ENCODE measurements around the gene RBM3. TPM values are rescaled to one million over a fixed set of nuclear protein-coding genes. Genes with fewer than 3 reads are reported as not detected.

RBM3 gene
- total RNA-seq, 1 experiment from 2014 or later: 528 TPM

DNA sequence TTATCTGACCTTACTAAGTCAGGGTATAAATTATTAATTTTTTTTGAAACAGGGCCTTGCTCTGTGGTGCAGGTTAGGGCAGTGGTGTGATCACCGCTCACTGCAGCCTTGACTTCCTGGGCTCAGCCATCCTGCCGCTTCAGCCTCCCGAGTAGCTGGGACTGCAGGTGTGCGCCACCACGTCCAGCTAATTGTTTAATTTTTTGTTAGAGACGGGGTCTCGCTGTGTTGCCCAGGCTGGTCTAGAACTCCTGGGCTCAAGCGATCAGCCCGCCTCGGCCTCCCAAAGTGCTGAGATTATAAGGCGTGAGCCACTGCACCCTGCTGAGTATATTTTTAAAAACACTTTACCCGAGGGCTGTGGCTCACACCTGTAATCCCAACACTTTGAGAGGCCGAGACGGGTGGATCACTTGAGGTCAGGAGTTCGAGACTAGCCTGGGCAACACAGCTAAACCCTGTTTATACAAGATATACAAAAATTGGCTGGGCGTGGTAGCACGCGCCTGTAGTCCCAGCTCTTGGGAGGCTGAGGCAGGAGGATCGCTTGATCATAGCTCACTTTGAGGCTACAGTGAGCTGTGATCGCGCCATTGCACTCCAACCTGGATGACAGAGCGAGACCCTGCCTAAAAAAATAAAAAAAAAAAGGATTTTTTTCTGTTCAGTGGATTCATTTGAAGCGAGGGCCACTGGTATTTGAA, 35.5 kb upstream of the RBM3 start:
- CTCF ChIA-PET: no interaction called here
- Histone ChIP-seq H3K27me3 (ENCODE audit: control insufficient read depth, insufficient read depth, low read length) (no peaks in the 10 kb centered on the region), H3K4me1 (ENCODE audit: control insufficient read depth, insufficient read depth, low read length) (peaks cover 4% of the 10 kb centered on the region; the same call in 1 of the 2 replicates), H3K36me3 (ENCODE audit: control insufficient read depth, insufficient read depth, low read length) (no peaks in the 10 kb centered on the region; the same call in 1 of the 2 replicates), H3K9me3 (ENCODE audit: control insufficient read depth, insufficient read depth, low read depth, low read length) (no peaks in the 10 kb centered on the region), H3K27ac (ENCODE audit: low read length) (peak overlapping the region; percentile 82), H3K4me3 (ENCODE audit: low read depth in 2 of 2, low read length in 2 of 2) (peak overlapping the region; percentile 47 to 75)
- ATAC-seq: peak; percentile 4; the same call in 1 of the 2 replicates
- no peak for DNase-seq (ENCODE audit: low read depth, low spot score)
- in situ Hi-C loops (cut with HindIII; ENCODE audit: low pct_unique_long_range_greater_than_20kb, low sequenced_read_pairs): no loop called here
- BruUV-seq (replicated peaks): no TSS peak
- intact Hi-C loops (cut with micrococcal nuclease; ENCODE audit: unreplicated experiment): no loop called here
- POLR2A ChIA-PET: interaction anchor here (0.6 to 0.7 kb wide), 4 partner anchors 84 to 437 kb away, joined by 3 to 18 read pairs (median 6); no protein-coding TSS in a partner anchor
- TF ChIP-seq TCF7L2 (IDR thresholded peaks at IDR 0.05; ENCODE audit: low read depth, low read length) (no peak), SIN3A (IDR thresholded peaks at IDR 0.05; ENCODE audit: borderline replicate concordance, insufficient read depth, low read depth, low read length) (no peak), POLR2AphosphoS5 (IDR thresholded peaks at IDR 0.05; ENCODE audit: low read depth, low read length) (no peak)
- TF ChIP-seq, protein P1, sequence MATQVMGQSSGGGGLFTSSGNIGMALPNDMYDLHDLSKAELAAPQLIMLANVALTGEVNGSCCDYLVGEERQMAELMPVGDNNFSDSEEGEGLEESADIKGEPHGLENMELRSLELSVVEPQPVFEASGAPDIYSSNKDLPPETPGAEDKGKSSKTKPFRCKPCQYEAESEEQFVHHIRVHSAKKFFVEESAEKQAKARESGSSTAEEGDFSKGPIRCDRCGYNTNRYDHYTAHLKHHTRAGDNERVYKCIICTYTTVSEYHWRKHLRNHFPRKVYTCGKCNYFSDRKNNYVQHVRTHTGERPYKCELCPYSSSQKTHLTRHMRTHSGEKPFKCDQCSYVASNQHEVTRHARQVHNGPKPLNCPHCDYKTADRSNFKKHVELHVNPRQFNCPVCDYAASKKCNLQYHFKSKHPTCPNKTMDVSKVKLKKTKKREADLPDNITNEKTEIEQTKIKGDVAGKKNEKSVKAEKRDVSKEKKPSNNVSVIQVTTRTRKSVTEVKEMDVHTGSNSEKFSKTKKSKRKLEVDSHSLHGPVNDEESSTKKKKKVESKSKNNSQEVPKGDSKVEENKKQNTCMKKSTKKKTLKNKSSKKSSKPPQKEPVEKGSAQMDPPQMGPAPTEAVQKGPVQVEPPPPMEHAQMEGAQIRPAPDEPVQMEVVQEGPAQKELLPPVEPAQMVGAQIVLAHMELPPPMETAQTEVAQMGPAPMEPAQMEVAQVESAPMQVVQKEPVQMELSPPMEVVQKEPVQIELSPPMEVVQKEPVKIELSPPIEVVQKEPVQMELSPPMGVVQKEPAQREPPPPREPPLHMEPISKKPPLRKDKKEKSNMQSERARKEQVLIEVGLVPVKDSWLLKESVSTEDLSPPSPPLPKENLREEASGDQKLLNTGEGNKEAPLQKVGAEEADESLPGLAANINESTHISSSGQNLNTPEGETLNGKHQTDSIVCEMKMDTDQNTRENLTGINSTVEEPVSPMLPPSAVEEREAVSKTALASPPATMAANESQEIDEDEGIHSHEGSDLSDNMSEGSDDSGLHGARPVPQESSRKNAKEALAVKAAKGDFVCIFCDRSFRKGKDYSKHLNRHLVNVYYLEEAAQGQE (IDR thresholded peaks at IDR 0.05; ENCODE audit: insufficient read depth in 1 of 2, low read depth in 2 of 2, low read length in 1 of 2): no peak
- TF ChIP-seq, protein P2, sequence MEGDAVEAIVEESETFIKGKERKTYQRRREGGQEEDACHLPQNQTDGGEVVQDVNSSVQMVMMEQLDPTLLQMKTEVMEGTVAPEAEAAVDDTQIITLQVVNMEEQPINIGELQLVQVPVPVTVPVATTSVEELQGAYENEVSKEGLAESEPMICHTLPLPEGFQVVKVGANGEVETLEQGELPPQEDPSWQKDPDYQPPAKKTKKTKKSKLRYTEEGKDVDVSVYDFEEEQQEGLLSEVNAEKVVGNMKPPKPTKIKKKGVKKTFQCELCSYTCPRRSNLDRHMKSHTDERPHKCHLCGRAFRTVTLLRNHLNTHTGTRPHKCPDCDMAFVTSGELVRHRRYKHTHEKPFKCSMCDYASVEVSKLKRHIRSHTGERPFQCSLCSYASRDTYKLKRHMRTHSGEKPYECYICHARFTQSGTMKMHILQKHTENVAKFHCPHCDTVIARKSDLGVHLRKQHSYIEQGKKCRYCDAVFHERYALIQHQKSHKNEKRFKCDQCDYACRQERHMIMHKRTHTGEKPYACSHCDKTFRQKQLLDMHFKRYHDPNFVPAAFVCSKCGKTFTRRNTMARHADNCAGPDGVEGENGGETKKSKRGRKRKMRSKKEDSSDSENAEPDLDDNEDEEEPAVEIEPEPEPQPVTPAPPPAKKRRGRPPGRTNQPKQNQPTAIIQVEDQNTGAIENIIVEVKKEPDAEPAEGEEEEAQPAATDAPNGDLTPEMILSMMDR (IDR thresholded peaks at IDR 0.05): no peak

DNA sequence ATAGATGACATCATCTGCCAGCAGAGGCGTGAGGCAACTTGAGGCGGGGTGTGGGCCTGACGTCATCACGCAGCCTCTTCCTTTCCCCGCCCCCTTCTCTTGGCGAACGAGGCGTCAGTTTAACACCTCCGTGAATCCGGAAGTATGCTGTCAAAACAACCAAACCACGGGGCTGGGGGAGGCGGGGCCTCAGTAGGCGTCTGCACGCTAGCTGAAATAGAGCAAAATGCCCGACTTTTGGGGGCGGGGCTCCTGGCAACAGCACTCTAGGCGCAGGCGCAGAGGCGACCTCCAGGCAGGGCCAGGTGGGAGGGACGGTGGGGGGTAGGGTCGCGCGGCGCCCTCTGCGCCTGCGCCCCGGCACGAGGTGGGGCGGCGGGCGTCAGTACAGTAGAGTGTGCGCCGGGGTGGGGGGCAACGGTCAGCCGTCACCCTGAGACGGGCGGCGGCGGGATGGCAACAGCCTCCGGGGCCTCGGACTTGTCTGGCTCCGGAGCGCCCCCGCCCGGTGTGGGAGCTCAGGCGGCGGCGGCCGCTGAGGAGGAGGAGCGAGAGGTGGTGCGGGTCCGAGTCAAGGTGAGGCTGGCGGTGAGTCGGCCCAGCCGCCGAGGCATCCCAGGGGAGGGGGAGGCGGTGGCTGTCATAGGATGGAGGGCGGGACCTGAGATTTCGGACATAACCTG, 34.8 kb upstream of the RBM3 start, which contains the start of gene TBC1D25:
Gene TBC1D25 (plus strand): TSS at position 370 of the 683 bp plus-strand sequence. CDS start 84 bp downstream, at position 454.
- no peaks in the 10 kb centered on the region for H3K27me3 ChIP-seq (ENCODE audit: control insufficient read depth, insufficient read depth, low read length)
- intact Hi-C loops (cut with micrococcal nuclease; ENCODE audit: unreplicated experiment): no loop called here
- no peaks in the 10 kb centered on the region; the same call in 1 of the 2 replicates for H3K36me3 ChIP-seq (ENCODE audit: control insufficient read depth, insufficient read depth, low read length)
- peak within 1 kb of the TSS; percentile 86 for H3K27ac ChIP-seq (ENCODE audit: low read length)
- peaks cover 4% of the 10 kb centered on the region; the same call in 1 of the 2 replicates for H3K4me1 ChIP-seq (ENCODE audit: control insufficient read depth, insufficient read depth, low read length)
- peak; percentile 21; the same call in 1 of the 2 replicates for TF ChIP-seq POLR2AphosphoS5 (IDR thresholded peaks at IDR 0.05; ENCODE audit: low read depth, low read length)
- no peak for TF ChIP-seq TCF7L2 (IDR thresholded peaks at IDR 0.05; ENCODE audit: low read depth, low read length)
- TF ChIP-seq, protein P1 (IDR thresholded peaks at IDR 0.05; ENCODE audit: insufficient read depth in 1 of 2, low read depth in 2 of 2, low read length in 1 of 2): no peak
- TF ChIP-seq, protein P2 (IDR thresholded peaks at IDR 0.05): no peak; the same call in 1 of the 2 replicates
- peak; percentile 48; the same call in 1 of the 2 replicates for TF ChIP-seq SIN3A (IDR thresholded peaks at IDR 0.05; ENCODE audit: borderline replicate concordance, insufficient read depth, low read depth, low read length)
- in situ Hi-C loops (cut with HindIII; ENCODE audit: low pct_unique_long_range_greater_than_20kb, low sequenced_read_pairs): no loop called here
- no peaks in the 10 kb centered on the region for H3K9me3 ChIP-seq (ENCODE audit: control insufficient read depth, insufficient read depth, low read depth, low read length)
- no TSS peak for BruUV-seq (replicated peaks)
- ChIA-PET POLR2A (interaction anchor here (0.5 to 0.7 kb wide), 4 partner anchors 85 to 438 kb away, joined by 3 to 18 read pairs (median 6); no protein-coding TSS in a partner anchor), CTCF (interaction anchor here (0.7 kb wide), 1 partner anchor 27 kb away, joined by 3 read pairs; no protein-coding TSS in a partner anchor)
- ATAC-seq (peak; percentile 95), DNase-seq (ENCODE audit: low read depth, low spot score) (peak; percentile 92)
- H3K4me3 ChIP-seq (ENCODE audit: low read depth in 2 of 2, low read length in 2 of 2): peak within 1 kb of the TSS; percentile 70 to 75
